HG02943 (cell line): ENCODE measurements around the gene NRG3.
"Not testable (repeated sequence)": the region's sequence is repeated elsewhere in the genome, so short reads cannot be mapped to it uniquely, and the experiment has no call there.

Experiments used
- ATAC-seq: cut with Tn5 transposase; IDR thresholded peaks from one replicate; pipeline ENCODE4 v1.9.1; 2021; ENCODE audit warnings: mild to moderate bottlenecking, low read depth, moderate library complexity; ENCODE audit not compliant: unreplicated experiment

NRG3 gene

GRCh38 chr10:82349590-82349989 lies 474.6 kb downstream of the NRG3 start:
- ATAC-seq = not testable (repeated sequence)

- no peak for ATAC-seq
Measured at GRCh38 chr10:82353381-82353780, 478.4 kb downstream of the NRG3 start.

- ATAC-seq = no peak
Measured at GRCh38 chr10:82358486-82359099, 483.6 kb downstream of the NRG3 start.

- ATAC-seq = no peak
Measured at GRCh38 chr10:82361256-82361655, 486.3 kb downstream of the NRG3 start.

GRCh38 chr10:82377608-82378007 lies 502.6 kb downstream of the NRG3 start:
- ATAC-seq = no peak

GRCh38 chr10:82378146-82378545 lies 503.2 kb downstream of the NRG3 start:
- no peak for ATAC-seq

- ATAC-seq = no peak
Measured at GRCh38 chr10:82383350-82383749, 508.4 kb downstream of the NRG3 start.

GRCh38 chr10:82390866-82391658 lies 516.1 kb downstream of the NRG3 start:
- no peak for ATAC-seq

GRCh38 chr10:82391971-82392370 lies 517.0 kb downstream of the NRG3 start:
- no peak for ATAC-seq

- ATAC-seq = no peak
Measured at GRCh38 chr10:82392533-82392932, 517.5 kb downstream of the NRG3 start.

GRCh38 chr10:82394122-82394521 lies 519.1 kb downstream of the NRG3 start:
- ATAC-seq = no peak

- ATAC-seq = no peak
Measured at GRCh38 chr10:82394987-82395386, 520.0 kb downstream of the NRG3 start.

- no peak for ATAC-seq
Measured at GRCh38 chr10:82396886-82397285, 521.9 kb downstream of the NRG3 start.

GRCh38 chr10:82397854-82398253 lies 522.9 kb downstream of the NRG3 start:
- no peak for ATAC-seq

GRCh38 chr10:82399850-82400249 lies 524.9 kb downstream of the NRG3 start:
- ATAC-seq = no peak

- no peak for ATAC-seq
Measured at GRCh38 chr10:82400841-82401240, 525.8 kb downstream of the NRG3 start.

GRCh38 chr10:82402906-82403401 lies 528.0 kb downstream of the NRG3 start:
- no peak for ATAC-seq

GRCh38 chr10:82409671-82410070 lies 534.7 kb downstream of the NRG3 start:
- no peak for ATAC-seq

GRCh38 chr10:82411416-82411815 lies 536.4 kb downstream of the NRG3 start:
- no peak for ATAC-seq

GRCh38 chr10:82420001-82420400 lies 545.0 kb downstream of the NRG3 start:
- no peak for ATAC-seq

GRCh38 chr10:82429302-82429701 lies 554.3 kb downstream of the NRG3 start:
- no peak for ATAC-seq

GRCh38 chr10:82438277-82438676 lies 563.3 kb downstream of the NRG3 start:
- ATAC-seq = no peak
